Fibroblast of skin of left biceps (primary cell): Measurements from ENCODE around the gene TIE1.

ENCODE experiments used
- DNase-seq, 2 experiments: peaks; one replicate each; pipeline ENCODE4 v3.0.0-alpha.2; 2013; ENCODE audit warnings: low read depth in 2 of 2

TIE1 gene

DNA sequence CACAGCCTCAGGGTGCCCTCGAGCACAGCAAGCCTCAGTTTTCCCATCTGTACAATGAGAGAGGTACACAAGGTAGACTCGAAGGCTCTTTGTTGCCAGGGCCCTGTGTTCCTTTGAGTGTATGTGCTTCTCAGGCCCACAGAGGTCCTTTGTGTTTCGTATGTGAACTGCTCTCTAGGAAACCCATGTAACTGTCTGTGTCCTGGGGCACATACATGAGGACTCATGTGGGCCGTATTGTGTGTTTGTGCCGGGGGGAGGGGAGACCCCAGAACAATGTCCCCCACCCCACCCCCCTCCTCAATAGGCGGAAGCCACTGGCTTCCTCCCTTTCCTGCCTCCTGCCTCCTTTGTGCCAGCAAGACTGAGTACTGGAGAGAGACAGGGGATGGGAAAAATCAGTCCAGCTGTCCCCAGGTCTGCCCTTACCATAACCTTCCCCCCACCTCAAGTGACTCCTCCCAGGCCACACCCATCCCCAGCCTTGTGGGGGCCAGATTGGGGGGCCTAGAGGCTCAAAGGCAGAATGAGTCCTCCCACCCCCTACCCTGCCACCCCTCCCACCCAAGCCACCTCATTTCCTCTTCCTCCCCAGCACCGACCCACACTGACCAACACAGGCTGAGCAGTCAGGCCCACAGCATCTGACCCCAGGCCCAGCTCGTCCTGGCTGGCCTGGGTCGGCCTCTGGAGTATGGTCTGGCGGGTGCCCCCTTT, at the start of gene TIE1:
TIE1 (plus strand) TSS at position 605 of the 717 bp plus-strand sequence; CDS start at position 695, 90 bp downstream.
- no peak for DNase-seq

- DNase-seq, result no peak
Measured at GRCh38 chr1:43251024-43251423, 49.8 kb upstream of the TIE1 start.

- DNase-seq, result no peak
Measured at GRCh38 chr1:43252225-43252624, 48.6 kb upstream of the TIE1 start.

- no peak for DNase-seq
Measured at GRCh38 chr1:43253173-43253572, 47.6 kb upstream of the TIE1 start.

- DNase-seq, result no peak
Measured at GRCh38 chr1:43253876-43254275, 46.9 kb upstream of the TIE1 start.

DNA sequence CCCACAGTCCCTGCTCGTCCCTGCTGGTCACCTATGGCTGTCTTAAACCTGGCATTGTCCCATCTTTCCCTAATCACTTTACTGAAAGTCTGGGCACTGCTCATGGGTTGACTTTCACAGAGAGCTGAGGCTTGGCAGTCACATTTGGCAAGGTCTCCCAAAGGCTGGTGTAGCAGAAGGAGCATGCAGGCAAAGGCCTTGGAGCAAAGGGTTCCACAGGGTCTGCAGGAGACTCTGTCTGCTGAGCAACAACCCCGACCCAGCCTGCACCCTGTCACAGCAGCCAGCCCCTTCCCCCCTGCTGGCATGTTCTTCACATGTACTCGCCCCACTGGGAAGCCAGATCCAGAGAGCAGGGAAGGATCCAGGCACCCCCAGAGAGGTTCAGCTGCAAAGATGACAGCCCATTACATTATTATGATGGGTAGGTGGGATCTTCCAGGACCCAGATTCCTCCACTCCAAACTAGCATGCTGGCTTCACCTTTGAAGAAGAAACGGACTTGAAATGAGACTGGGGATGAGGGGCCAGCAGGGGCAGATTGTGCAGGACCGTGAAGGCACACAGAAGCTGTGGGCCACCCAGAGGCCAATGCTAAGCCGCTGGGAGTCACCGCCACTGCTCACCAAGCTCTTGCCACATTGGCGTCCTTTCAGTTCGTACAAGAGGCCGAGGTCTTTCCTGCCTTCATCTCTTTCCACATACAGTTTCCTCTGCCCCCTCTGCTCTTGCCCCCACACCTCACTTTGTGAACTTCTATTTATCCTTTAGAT, 45.2 kb upstream of the TIE1 start:
- DNase-seq, result no peak

DNA sequence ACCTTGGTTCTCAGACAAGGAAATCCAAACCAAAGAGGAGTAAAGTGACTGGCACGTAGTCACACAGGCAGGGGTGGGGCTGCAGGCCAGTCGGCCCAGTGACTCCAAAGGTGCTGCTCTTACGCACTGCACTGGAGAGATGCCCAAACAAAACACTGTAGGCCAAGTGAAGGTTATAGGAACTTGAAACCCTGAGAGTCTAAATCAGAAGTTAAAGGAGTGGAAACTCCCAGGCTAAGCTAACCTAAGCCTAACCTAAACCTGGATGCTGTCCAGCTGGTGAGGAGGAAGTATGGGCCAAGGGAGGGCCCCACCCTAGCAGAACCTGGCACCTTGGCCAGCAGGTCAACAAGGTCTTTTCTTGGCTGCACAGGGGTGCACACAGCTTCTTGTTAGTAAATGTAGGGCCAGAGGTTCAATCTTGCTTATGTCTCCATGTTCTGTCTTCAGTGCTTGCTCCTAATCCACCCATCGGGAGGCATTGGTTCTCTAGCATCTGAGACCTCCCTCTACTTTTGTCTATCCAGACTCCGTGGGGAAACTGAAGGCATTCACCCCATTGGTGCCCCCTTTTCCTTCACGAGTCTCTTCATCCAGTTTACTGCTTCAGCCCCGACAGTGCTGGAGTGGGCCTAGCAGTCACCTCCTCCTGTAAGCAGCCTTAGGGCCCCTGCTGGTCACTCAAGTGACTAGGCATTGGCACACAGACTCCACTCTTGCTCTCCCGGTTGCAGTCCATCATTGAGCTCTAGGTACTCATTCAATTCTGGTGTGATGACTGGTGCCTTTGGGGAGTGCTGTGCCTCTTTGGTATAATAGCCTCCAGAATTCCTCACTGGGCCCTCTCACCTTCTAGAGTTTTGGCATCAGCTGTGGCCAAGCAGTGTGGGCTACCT, 43.9 kb upstream of the TIE1 start:
- DNase-seq, result no peak

DNA sequence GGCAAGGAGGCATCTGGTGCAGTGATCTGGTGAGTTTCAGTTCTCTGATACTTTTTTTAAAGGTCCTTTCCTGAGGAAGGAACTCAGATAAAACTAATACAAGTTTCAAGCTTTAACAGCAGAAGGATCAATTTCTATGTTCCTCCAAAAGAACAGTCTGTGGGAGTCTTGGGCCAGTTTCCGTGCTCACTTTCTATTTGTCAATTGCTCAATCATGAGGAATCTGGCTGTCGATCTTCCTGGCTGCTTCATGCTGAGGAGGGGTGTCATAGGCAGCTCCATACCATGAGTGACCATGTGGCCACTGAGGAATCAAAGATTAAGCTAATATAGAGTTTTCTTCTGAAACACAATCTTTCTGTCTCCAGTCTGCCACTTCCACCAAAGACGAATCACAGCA, 42.4 kb upstream of the TIE1 start:
- no peak for DNase-seq

- DNase-seq, result no peak
Measured at GRCh38 chr1:43265431-43265830, 35.4 kb upstream of the TIE1 start.

GRCh38 chr1:43266881-43267280, 33.9 kb upstream of the TIE1 start:
- no peak for DNase-seq

DNA sequence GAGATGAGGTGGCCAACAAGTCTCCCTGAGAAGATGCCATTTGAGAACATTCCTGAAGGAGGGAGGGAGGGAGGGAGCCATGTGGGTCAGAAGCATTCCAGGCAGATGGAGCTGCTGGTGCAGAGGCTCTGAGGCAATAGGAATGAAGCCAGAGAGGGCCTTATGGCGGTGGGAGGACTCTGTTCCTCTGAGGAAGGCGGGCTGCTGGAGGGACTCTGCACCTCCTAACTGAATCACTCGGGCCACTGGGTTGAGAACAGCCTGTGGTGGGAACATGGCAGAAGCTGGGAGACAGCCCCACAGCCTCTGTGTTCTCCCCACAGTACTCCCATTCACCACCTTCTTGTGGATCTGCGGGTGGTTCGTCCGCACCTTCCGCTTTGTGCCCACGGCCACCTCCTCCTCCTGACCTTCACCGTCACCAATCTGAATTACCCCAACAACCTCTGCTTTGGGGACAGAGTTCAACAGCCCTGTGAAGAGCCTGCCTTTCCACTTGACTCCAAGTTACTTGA, 33.4 kb upstream of the TIE1 start:
- peak; percentile 30 to 33 for DNase-seq

DNA sequence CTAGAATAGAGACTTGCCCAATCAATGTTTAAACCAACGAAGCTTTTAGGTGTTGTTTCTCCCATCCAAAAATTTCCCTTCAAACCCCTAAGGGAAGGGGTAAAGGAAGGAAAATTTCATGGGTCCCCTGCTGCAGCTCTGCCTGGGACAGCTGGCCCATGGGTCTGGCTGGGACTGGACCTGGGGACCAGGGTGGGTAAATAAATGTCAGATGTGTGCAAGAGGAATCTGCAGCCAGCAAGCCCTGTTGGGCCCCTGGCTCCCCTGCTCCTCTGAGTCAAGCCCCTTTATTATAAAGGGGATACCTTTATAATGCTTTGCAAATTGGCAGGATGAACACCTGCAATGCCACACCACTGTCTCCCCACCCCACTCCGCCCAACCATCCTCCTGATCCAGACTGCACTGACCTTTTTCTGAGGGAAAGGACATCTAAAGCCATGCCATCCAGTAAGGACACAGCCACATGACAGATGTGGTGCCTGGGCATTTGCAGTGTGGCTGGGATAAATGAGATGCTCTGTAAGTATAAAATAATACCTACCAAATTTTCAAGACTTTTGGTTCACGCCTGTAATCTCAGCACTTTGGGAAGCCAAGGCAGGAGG, 32.9 kb upstream of the TIE1 start:
- DNase-seq, result no peak

- no peak for DNase-seq
Measured at GRCh38 chr1:43269627-43270375, 31.0 kb upstream of the TIE1 start, which contains the start of gene TMEM125. TMEM125 (plus strand) TSS chr1:43269983; CDS start chr1:43272723, 2,740 bp downstream.

DNA sequence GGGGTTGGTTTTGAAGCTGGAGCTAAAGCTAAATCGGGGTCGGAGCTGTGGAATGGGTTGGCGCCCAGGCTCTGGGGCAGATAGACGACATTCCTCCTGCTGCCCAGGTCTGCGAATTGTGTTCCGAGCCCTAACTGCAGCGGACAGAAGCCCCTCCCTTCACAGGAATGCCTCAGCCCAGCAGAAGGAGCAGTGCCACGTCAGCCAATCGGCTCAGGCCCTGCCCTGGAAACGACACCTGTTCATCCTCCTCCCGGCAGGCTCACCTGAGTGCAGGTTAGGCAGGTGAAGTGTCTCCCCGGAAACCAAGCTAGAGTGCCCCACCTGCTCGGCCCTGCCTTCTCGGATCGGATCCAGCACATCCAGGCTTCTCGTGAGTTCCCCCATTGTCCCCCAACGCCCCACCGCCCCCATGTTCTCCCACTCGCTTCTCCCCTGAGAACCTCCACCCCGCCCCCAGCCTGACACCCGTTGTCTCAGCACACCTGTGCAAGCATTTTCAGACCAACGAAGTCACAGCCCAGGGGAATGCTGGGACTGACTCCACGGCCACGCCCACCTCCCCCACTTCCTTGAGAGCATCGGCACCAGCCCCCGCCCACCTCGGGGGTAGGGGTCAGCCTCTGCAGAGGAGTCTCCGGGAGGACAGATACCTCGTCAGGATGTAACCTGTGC, 30.2 kb upstream of the TIE1 start:
- no peak for DNase-seq

DNA sequence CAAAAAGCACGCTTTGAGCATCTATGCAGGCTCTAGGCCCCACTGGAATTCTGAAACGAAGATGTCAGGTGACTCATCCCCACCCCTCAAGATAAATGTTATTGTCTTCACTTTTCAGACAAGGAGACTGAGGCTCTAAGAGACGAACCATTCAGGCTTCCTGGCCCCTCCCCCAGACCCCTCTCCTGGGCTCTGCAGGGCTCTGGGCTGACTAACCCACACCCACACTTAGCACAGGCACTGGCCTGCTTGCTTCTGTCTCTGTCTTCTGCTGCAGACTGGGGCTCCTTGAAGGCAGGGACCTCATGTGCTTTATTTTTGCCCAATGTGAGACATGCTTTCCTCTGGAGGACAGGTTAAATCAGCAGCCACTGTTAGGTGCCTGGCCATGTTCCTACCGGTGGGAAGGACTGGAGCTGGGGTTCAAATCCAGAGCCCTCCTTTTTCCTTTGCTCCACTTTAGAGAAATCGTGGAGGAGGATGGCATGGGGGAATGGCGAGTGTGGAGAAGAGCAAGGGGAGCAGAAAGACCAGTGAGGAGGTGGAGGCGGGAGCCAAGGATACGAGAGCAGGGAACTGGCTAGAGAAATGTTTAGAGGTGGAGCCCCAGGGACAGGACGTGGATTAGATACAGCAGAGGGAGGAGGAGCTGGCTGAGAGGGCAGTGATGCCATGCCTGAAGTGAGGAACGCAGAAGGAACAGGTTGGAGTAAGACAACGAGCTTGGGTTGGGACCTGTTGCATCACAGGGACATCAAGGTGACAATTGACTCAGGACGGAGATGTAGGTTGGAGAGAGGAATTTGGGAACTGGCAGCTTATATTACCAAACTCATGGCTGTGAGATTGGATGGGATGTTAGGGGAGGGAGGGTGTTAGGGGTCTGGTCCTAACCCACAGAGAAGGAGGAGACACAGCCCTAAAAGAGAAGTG, 29.3 kb upstream of the TIE1 start:
- DNase-seq, result no peak

- DNase-seq, result no peak
Measured at GRCh38 chr1:43272161-43272560, 28.6 kb upstream of the TIE1 start.

- DNase-seq, result no peak
Measured at GRCh38 chr1:43272576-43273571, 27.9 kb upstream of the TIE1 start.

GRCh38 chr1:43273708-43274107, 27.1 kb upstream of the TIE1 start:
- DNase-seq, result no peak
